Myocyte (in vitro differentiated cells): Measurements from ENCODE around the gene PDXDC1. TPM values are rescaled to one million over a fixed set of nuclear protein-coding genes. Genes with fewer than 3 reads are reported as not detected.
"Not testable (repeated sequence)": the region's sequence is repeated elsewhere in the genome, so short reads cannot be mapped to it uniquely, and the experiment has no call there.

ENCODE experiments used
- DNase-seq: peaks from one replicate; pipeline ENCODE4 v3.0.0-alpha.2; 2012; ENCODE audit warnings: low read depth
- total RNA-seq: library from RNA; depleted of rRNA; stranded (reverse); fragments of >200 nt; gene quantifications from 2 replicates; pipeline ENCODE4 v1.2.3, GENCODE V29; 2014

The PDXDC1 gene
- total RNA-seq, 1 donor from 2014 or later: 81.1 TPM

- DNase-seq: peak; percentile 83
These were observed 59.7 kb downstream of the PDXDC1 start for GRCh38 chr16:15034266-15035162.

GRCh38 chr16:15035163-15035729 is 60.4 kb downstream of the PDXDC1 start:
- DNase-seq: no peak

- DNase-seq: no peak
These were observed 62.2 kb downstream of the PDXDC1 start for GRCh38 chr16:15037003-15037402.

GRCh38 chr16:15037745-15038144 is 62.9 kb downstream of the PDXDC1 start:
- no peak for DNase-seq

GRCh38 chr16:15038689-15039088 is 63.9 kb downstream of the PDXDC1 start:
- no peak for DNase-seq

- DNase-seq: peak; percentile 79
These were observed 66.6 kb downstream of the PDXDC1 start for GRCh38 chr16:15041271-15042004.

GRCh38 chr16:15043344-15043743 is 68.5 kb downstream of the PDXDC1 start:
- no peak for DNase-seq

GRCh38 chr16:15044286-15044685 is 69.5 kb downstream of the PDXDC1 start:
- DNase-seq: no peak

- not testable (repeated sequence) for DNase-seq
These were observed 70.4 kb downstream of the PDXDC1 start for GRCh38 chr16:15045270-15045669.

GRCh38 chr16:15046692-15047376 is 72.0 kb downstream of the PDXDC1 start:
- no peak for DNase-seq

- no peak for DNase-seq
These were observed 74.9 kb downstream of the PDXDC1 start for GRCh38 chr16:15049581-15050180.

- not testable (repeated sequence) for DNase-seq
These were observed 75.6 kb downstream of the PDXDC1 start for GRCh38 chr16:15050440-15050839.

GRCh38 chr16:15051387-15051951 is 76.6 kb downstream of the PDXDC1 start:
- no peak for DNase-seq

GRCh38 chr16:15052747-15053476 is 78.1 kb downstream of the PDXDC1 start:
- DNase-seq: no peak

- no peak for DNase-seq
These were observed 79.1 kb downstream of the PDXDC1 start for GRCh38 chr16:15053904-15054303.

GRCh38 chr16:15054357-15055140 is 79.7 kb downstream of the PDXDC1 start:
- DNase-seq: peak; percentile 13

- peak; percentile 50 for DNase-seq
These were observed 80.6 kb downstream of the PDXDC1 start for GRCh38 chr16:15055141-15056053.
